A549 (cell line): ENCODE data around the gene NTN5.

ENCODE experiments used
- CTCF ChIP-seq: fragments of >200 bp; sonication (Bioruptor Twin); formaldehyde crosslinking; IDR thresholded peaks from 3 replicates; pipeline ENCODE4 v1.5.1; 2016
- MAX ChIP-seq: IDR thresholded peaks from 2 replicates; pipeline ENCODE4 v1.6.1; 2012
- POLR2A ChIP-seq: IDR thresholded peaks from 2 replicates; pipeline ENCODE4 v1.6.1; 2012; ENCODE audit warnings: mild to moderate bottlenecking, low read length
- ZC3H11A ChIP-seq: fragments of 450-650 bp; IDR thresholded peaks from 2 replicates; pipeline ENCODE4 v1.6.1; 2014; ENCODE audit warnings: antibody characterized with exemption, mild to moderate bottlenecking

- TF ChIP-seq CTCF (no peak), POLR2A (no peak), MAX (no peak), ZC3H11A (no peak)
Measured at GRCh38 chr19:48698046-48698445, 25.2 kb upstream of the NTN5 start.
